Erythroblast (primary cell): ENCODE data around the gene CYP2U1.

Source experiments
- GATA1 ChIP-seq: IDR thresholded peaks from 2 replicates; pipeline ENCODE4 v1.6.1; 2011; ENCODE audit warnings: low read depth, mild to moderate bottlenecking, control low read depth, low read length, moderate library complexity
- POLR2A ChIP-seq: IDR thresholded peaks from 2 replicates; pipeline ENCODE4 v1.6.1; 2011; ENCODE audit warnings: mild to moderate bottlenecking, low read length

DNA sequence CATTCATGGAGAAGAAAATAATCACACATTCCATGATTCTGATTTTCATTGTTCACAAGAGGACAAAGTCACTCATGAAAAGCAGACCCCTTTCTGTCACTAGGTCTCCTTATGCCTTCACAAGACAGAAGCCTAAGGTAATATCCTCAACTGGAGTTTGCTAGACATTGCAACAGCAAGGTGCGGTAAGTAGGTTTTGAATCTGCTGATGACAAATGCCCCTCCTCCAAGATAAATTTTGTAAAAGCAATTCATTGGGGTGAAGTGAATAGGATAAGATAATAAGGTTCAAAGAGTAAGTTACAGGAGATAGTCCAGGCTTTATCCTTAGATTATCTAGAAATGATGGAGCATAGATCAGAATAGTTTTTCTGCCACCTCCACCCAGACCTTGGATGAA lies 16.1 kb upstream of the CYP2U1 start:
- TF ChIP-seq POLR2A, result no peak
- TF ChIP-seq GATA1, result no peak
